Effector memory CD8-positive, alpha-beta T cell (primary cell): ENCODE measurements around the gene CNDP1.

ENCODE experiments used
- ATAC-seq: fragments of 150-1000 bp; cut with Tn5 transposase; replicated peaks from 2 replicates; pipeline ENCODE4 v1.10.0; 2021; ENCODE audit warnings: mild to moderate bottlenecking, moderate library complexity
- DNase-seq, 3 experiments: peaks; one replicate each; pipeline ENCODE4 v3.0.0; 2021
- H3K27ac Mint-ChIP-seq, 2 donors: one replicate each; pipeline ENCODE4 v1.8.0; 2022; ENCODE audit warnings: mild to moderate bottlenecking in 2 of 2, mixed read lengths in 2 of 2, moderate library complexity in 2 of 2
- H3K27me3 Mint-ChIP-seq, 2 donors: one replicate each; pipeline ENCODE4 v1.8.0; 2022; ENCODE audit warnings: mixed read lengths in 2 of 2
- H3K36me3 Mint-ChIP-seq: one replicate; pipeline ENCODE4 v1.8.0; 2022; ENCODE audit warnings: mild to moderate bottlenecking, moderate library complexity, mixed read lengths; ENCODE audit not compliant: insufficient read depth
- H3K4me1 Mint-ChIP-seq, 2 donors: one replicate each; pipeline ENCODE4 v1.8.0; 2022; ENCODE audit warnings: low read depth in 2 of 2, mixed read lengths in 2 of 2
- H3K4me3 Mint-ChIP-seq, 2 donors: one replicate each; pipeline ENCODE4 v1.8.0; 2022; ENCODE audit warnings: mild to moderate bottlenecking in 2 of 2, mixed read lengths in 2 of 2, moderate library complexity in 2 of 2
- H3K9me3 Mint-ChIP-seq, 2 donors: one replicate each; pipeline ENCODE4 v1.8.0; 2022; ENCODE audit warnings: mixed read lengths in 2 of 2

The CNDP1 gene

DNA sequence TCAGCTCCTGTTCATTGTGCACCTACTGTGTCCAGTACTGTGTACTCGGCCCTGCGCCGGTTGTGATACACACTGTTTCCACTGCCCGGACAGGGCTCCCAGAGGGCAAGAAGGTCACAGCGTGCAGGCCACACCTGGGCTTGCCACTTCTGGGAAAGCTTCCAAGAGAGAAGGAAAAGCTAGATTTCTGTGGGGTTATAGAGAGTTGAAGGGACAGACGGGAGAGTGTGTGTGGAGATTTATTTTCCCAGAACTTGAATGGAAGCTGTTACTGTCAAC is 3.8 kb upstream of the CNDP1 start:
- Mint-ChIP-seq H3K4me1 (no peaks in the 10 kb centered on the region), H3K27me3 (peaks cover 6 to 33% of the 10 kb centered on the region in 2 donors), H3K36me3 (peaks cover 3% of the 10 kb centered on the region), H3K9me3 (no peaks in the 10 kb centered on the region), H3K4me3 (no peak overlapping the region), H3K27ac (no peak overlapping the region)
- DNase-seq: no peak
- ATAC-seq: no peak

DNA sequence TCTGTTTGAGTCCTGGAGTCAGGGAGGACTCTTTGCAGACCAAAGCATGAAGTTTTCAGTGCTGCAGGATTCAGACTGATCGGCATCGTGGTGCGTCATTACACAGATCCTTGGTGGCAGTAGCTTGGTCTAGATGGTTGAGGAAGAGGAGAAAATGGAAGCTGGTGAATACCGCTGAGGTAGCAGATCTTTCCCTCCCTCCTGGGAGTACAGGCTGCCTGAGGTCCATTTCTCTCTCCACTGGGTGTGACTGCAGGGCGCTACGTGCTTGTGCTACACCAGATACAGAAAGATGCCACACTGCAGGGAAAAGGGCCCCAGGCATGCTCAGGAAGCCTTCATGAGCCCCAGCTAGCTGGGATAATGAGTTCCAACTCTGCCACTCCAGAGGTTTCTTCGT is 3.3 kb upstream of the CNDP1 start:
- peaks cover 3% of the 10 kb centered on the region for H3K36me3 Mint-ChIP-seq

DNA sequence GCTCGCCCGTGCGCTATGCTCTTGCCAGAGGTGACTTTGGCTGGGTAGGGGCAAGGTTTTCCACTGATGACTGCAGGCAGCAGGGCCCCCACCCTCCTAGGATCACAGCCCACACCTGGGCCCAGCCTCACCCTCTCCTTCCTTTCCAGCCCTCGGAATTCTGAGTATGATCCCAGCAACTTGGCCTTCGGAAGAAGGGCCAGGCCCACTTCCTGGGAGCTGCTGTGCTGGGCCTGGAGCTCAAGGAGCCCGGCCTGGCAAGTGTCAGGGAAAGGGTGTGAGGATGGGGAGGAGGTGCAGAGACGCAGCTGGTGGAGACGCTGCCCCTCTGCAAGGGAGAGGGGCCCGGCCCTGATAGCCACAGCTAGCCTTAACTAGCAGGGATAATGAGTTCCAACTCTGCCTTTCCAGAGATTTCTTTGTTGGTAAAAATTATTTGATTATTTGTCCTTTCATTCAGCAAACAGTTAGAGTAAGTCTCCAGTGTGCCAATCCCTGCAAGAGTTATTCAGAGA is 1.7 kb upstream of the CNDP1 start:
- H3K4me1 Mint-ChIP-seq: no peaks in the 10 kb centered on the region
- H3K4me3 Mint-ChIP-seq: no peak overlapping the region
- ATAC-seq (no peak), DNase-seq (no peak)
- H3K9me3 Mint-ChIP-seq: no peaks in the 10 kb centered on the region
- H3K27me3 Mint-ChIP-seq: peaks cover 6 to 26% of the 10 kb centered on the region in 2 donors
- peaks cover 3% of the 10 kb centered on the region for H3K36me3 Mint-ChIP-seq
- no peak overlapping the region for H3K27ac Mint-ChIP-seq

More for the DNA sequence above, 3.3 kb upstream of the CNDP1 start:
- Mint-ChIP-seq H3K9me3 (no peaks in the 10 kb centered on the region), H3K27ac (no peak overlapping the region), H3K4me1 (no peaks in the 10 kb centered on the region), H3K4me3 (no peak overlapping the region), H3K27me3 (peaks cover 6 to 33% of the 10 kb centered on the region in 2 donors)
- ATAC-seq: no peak
- no peak for DNase-seq

DNA sequence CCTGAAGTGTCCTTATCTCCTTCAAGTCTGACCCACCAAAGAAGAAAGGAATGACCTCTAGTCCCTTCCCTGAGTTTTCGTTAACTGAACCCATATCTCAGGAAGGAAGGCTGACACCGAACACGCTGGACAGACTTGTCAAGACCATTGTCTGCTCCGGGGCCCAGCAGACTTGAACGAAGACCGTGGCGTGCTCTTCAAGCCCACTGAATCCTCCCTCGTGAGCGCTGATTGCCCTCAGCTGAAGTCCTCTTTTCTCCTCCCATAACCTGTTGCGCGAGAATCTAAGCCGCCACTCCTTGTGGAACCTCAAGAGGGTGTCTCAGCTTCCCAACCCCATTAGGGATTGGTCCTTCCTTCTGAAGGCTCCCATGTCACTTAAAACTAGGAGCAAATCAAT is 634 bp upstream of the CNDP1 start:
- Mint-ChIP-seq H3K9me3 (no peaks in the 10 kb centered on the region), H3K36me3 (peaks cover 3% of the 10 kb centered on the region), H3K4me3 (no peak overlapping the region), H3K27me3 (peaks cover 6 to 26% of the 10 kb centered on the region in 2 donors), H3K4me1 (no peaks in the 10 kb centered on the region), H3K27ac (no peak overlapping the region)
- no peak for DNase-seq
- ATAC-seq: no peak

DNA sequence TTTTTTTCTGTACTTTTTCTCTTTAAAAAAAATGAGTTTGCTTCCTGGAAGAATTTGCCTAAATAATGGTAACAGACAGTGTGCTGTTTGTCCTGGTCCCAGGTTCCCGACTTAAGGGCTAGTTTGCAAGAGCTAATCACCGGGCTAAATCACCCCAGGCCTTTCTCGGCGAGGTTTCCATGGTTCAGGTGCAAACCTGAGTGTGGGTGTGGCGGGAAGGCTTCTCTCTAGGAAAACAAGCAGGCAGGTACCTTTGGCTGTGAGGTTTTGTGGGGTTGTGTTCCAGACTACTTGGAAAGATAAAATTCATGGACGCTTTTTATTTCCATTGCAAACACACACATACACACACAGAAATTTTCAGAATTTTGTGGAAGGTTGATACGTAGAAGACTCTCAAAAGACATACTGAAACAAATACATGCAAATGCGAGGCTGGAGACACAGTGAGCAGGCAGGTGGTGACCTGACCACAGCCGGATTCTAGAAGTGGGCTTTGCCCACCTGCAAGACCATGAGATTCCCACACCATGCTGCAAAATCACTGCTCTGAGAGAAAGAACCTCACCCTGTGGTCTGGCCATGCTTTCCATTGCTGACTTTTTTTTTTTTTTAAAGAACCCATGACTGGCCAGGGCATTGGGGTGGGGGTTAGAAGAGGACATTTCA is 815 bp downstream of the CNDP1 start:
- H3K4me3 Mint-ChIP-seq: no peak overlapping the region
- DNase-seq (no peak), ATAC-seq (no peak)
- H3K27ac Mint-ChIP-seq: no peak overlapping the region
- H3K4me1 Mint-ChIP-seq: no peaks in the 10 kb centered on the region
- H3K36me3 Mint-ChIP-seq: peaks cover 3% of the 10 kb centered on the region
- peaks cover 6 to 26% of the 10 kb centered on the region in 2 donors for H3K27me3 Mint-ChIP-seq
- no peaks in the 10 kb centered on the region for H3K9me3 Mint-ChIP-seq

DNA sequence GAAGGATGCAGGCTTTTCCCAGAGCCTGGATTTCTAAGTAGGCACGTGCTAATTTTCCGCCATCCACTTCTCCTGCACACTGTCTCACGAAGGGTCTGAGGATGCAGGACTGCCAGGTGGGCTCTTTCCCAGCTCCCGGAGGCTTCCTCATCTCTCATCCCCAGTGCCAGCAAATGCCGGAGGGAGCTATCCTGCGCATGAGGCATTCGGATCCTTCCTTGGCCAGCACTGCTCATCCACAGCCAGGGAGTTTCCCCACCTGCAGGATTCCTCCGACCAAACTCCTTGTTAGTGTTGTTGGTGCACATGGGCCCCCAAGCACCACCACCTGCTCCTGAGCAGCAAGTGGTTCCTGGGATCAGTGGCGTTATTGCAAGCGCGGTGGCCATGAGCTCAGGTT is 5.0 kb downstream of the CNDP1 start:
- Mint-ChIP-seq H3K9me3 (no peaks in the 10 kb centered on the region), H3K36me3 (peaks cover 3% of the 10 kb centered on the region), H3K27me3 (peaks cover 0 to 10% of the 10 kb centered on the region in 2 donors), H3K4me3 (no peak overlapping the region), H3K27ac (no peak overlapping the region), H3K4me1 (peaks cover 0 to 7% of the 10 kb centered on the region in 2 donors)
- DNase-seq (no peak), ATAC-seq (no peak)

DNA sequence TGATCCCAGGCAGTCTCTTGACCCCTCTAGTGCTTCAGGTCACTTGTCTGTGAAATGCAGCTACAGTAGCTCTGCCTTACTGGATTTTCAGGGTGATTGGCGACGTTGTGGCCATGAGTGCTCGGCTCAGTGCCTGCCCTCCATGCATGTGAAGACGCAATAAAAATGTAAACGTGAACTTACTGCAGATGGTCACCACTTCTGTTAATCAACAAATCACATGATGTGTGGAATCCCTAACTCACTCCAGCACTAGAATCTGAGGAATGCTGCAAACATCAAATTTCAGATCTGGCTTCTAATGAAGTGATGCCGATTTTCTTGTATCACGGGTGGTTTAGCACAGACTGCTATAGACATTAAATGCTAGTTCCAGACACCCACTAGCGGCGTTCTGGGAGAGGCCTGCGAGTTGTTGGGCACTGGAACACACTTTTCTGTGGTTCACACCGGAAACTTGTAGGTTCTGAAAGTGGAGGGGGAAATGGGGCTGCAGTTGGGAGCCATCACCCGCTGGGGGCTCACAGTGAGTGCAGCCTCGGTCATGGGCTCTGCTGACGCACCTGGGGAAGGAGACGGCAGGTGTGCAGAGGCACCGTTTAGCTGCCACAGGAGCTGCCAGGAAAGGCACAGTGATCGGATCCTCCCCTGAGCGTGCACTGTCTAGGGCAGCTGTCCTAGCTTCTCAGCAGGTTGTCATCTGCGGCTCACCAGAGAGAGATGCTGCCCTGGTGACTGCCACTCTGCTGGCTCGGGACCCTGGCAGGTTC is 6.5 kb downstream of the CNDP1 start:
- Mint-ChIP-seq H3K4me1 (peaks cover 0 to 7% of the 10 kb centered on the region in 2 donors), H3K27me3 (peaks cover 0 to 16% of the 10 kb centered on the region in 2 donors), H3K36me3 (no peaks in the 10 kb centered on the region), H3K27ac (peak overlapping the region; percentile 69 to 76), H3K4me3 (peak overlapping the region; percentile 50 to 58), H3K9me3 (no peaks in the 10 kb centered on the region)
- DNase-seq (peak in 2 of 3 experiments; percentile 6 to 21), ATAC-seq (peak; percentile 88)

DNA sequence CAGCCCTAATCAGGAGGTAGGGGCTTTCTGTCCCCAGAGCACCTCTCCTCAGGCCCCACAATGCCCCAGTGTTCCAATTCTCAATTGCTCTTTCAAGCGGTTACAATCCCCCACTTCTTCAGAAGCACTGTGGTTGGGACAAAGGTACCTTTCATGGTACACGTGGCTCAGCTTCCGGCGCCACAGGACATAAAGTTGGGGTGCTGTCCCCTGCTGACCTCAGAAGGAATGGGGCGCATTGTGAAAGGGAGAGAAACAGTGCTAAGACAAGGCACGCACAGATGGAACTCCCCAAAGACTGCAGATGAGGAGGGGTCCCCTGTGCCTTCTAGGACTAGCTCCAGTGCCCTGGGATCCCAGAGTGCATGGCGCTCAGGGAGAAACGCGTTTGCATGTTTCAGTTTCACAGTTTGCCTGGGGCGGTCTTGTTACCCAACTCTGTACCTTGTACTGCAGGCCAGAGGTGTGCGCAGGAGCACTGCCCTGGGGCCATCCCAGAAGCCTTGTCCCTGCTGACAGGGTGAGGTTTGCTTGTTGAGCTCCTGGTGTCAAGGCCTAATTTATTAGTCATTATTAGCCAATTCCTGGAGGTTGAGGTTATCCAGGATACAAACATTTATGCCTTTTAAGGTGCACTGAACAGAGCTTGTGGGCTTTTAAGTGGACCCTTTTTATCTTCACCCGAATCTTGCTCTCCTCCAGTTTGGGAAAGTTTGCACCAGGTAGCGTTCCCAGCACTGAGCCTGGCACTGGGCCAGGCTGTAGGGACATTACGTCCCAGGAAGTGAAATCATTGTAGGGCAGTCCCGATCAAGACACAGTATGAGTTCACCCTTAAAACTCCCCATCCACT is 7.6 kb downstream of the CNDP1 start:
- Mint-ChIP-seq H3K4me1 (peaks cover 0 to 7% of the 10 kb centered on the region in 2 donors), H3K27ac (no peak overlapping the region), H3K36me3 (no peaks in the 10 kb centered on the region), H3K9me3 (no peaks in the 10 kb centered on the region), H3K4me3 (no peak overlapping the region), H3K27me3 (peaks cover 0 to 24% of the 10 kb centered on the region in 2 donors)
- ATAC-seq: no peak
- DNase-seq: no peak

DNA sequence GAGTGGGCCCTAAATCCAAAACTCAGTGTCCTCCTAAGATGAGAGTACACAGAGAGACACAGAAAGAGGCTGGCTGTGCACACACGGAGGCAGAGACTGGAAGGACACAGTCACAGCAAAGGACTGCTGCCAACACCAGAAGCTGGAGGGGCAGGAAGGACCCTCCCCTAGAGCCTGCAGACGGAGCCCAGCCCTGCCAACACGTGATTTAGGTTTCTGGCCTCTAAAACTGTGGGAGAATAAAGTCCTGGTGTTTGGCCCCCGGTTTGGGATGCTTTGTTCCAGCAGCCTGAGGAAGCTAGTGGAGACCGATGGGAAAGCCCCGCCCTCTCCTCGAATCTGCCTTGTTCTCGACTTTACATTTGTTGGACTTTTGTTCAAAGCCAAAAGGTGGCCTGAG is 10.6 kb downstream of the CNDP1 start:
- no peak overlapping the region for H3K4me3 Mint-ChIP-seq
- no peaks in the 10 kb centered on the region for H3K36me3 Mint-ChIP-seq
- H3K27ac Mint-ChIP-seq: no peak overlapping the region
- DNase-seq: no peak
- peaks cover 0 to 24% of the 10 kb centered on the region in 2 donors for H3K27me3 Mint-ChIP-seq
- ATAC-seq: no peak
- no peaks in the 10 kb centered on the region for H3K9me3 Mint-ChIP-seq
- H3K4me1 Mint-ChIP-seq: peaks cover 0 to 9% of the 10 kb centered on the region in 2 donors

DNA sequence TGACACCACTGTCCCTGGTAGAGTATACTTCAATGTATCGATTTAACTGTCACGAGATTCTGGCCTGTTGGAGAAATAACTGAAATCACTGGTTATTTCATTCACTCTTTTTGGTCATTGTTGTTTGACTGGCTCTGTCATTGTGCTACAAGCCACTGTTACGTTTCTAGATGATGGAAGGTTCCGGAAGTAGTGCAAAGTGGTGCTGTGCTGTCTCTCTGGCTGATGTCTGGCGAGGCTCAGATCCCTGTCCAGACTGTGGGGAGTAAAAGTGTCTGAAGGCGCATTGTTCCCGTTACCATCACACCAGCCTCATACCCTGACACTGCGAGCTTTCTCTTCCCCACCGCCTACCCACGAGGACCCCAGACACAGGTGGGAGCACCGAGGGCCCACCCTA is 11.7 kb downstream of the CNDP1 start:
- DNase-seq (no peak), ATAC-seq (no peak)
- H3K4me1 Mint-ChIP-seq: peaks cover 0 to 6% of the 10 kb centered on the region in 2 donors
- H3K4me3 Mint-ChIP-seq: no peak overlapping the region
- peaks cover 0 to 18% of the 10 kb centered on the region in 2 donors for H3K27me3 Mint-ChIP-seq
- H3K9me3 Mint-ChIP-seq: no peaks in the 10 kb centered on the region
- H3K27ac Mint-ChIP-seq: no peak overlapping the region
- H3K36me3 Mint-ChIP-seq: no peaks in the 10 kb centered on the region

DNA sequence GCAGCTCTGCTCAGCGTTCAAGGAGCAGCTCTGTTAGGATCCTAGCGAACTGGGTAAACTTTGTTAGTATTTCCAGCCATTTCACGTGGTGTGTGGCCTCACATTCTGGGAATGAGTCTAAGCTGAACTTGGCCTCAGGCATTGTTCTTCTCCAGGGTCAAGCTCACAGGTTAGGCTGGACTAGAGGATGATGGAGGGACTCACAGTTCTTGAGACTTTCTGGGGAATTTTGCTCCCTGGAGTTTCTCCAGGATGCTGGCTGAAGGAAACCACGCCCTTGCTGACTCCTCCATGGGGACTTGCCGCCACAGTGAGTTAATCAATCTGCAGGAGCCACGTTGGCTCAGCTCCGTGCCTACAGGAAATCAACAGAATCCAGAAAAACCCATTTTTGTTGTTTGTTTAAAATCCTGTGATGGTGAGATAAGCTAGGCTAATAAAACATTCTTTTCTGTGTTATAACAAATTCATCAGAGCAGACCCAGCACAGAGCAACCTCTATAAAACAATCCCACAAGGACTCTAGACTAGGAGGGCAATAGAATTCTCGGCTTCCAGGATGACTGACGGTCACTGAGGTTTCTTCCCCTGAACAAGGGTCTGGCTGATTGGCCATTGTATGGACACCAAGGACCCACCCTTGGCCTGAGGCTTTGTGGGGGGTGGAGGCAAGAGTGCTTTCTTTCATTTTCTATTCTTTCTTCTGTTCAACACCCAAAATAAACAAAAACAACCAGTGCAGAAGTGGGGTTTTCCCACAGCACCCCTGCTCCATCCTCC is 12.6 kb downstream of the CNDP1 start:
- Mint-ChIP-seq H3K4me1 (peaks cover 0 to 4% of the 10 kb centered on the region in 2 donors), H3K4me3 (no peak overlapping the region), H3K9me3 (no peaks in the 10 kb centered on the region), H3K27me3 (peaks cover 3 to 19% of the 10 kb centered on the region in 2 donors), H3K27ac (peak overlapping the region; percentile 8 to 22), H3K36me3 (no peaks in the 10 kb centered on the region)
- DNase-seq: no peak
- ATAC-seq: no peak

DNA sequence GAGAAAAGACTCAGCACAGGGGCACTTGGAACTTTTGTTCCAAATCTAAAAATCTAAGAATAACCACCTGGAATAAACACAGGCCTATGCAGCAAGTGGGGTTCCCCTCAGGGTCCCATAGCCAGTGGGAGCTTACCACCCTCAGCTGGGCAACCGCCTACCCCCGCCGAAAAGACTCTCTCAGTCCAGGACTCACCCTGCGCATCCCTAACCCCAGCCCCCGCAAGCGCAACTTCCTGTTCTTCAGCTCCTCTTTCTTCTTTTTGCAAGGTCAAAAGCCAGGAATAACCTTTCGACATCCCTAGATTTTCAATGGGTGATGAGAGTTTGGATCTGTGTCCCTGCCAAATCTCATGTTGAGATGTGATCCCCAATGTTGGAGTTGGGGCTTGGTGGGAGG is 13.6 kb downstream of the CNDP1 start:
- Mint-ChIP-seq H3K4me1 (peaks cover 0 to 5% of the 10 kb centered on the region in 2 donors), H3K36me3 (no peaks in the 10 kb centered on the region), H3K27me3 (peaks cover 5 to 23% of the 10 kb centered on the region in 2 donors), H3K4me3 (no peak overlapping the region), H3K27ac (peak overlapping the region in 1 of 2 donors; percentile 22), H3K9me3 (no peaks in the 10 kb centered on the region)
- DNase-seq (no peak), ATAC-seq (no peak)

DNA sequence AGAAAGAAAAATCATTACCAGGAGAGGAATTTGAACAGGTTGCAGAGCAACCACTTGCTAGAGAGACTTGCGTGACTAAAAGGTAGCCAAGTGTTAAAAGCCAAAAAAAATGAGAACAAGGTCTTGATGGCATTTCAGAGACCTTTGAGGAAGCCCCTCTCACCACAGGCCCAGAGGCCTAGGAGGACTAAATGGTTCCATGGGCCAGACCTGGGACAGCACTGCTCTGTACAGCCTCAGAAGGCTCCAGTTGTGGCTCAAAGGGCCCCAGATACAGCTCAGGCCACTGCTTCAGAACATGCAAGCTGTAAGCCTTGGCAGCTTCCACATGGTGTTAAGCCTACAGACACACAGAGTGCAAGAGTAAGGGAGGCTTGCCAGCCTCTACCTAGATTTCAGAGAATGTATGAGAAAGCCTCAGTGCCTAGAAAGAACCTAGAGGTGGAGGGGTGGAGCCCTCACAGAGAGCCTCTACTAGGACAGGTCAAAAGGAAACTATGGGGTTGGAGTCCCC is 15.3 kb downstream of the CNDP1 start:
- ATAC-seq: no peak
- no peaks in the 10 kb centered on the region for H3K36me3 Mint-ChIP-seq

More for the DNA sequence above, 15.3 kb downstream of the CNDP1 start:
- Mint-ChIP-seq H3K4me3 (no peak overlapping the region), H3K27me3 (peaks cover 17 to 40% of the 10 kb centered on the region in 2 donors), H3K27ac (no peak overlapping the region), H3K4me1 (peaks cover 0 to 5% of the 10 kb centered on the region in 2 donors), H3K9me3 (no peaks in the 10 kb centered on the region)
- no peak for DNase-seq
